ENCODE results near the gene WDSUB1.

Gene WDSUB1

GRCh38 chr2:159285929-159286708 lies at the start of gene WDSUB1:
WDSUB1 (minus strand) TSS chr2:159286703; CDS start chr2:159283069, 3,634 bp downstream.
- peak; percentile 54 for DNase-seq

- DNase-seq = no peak
Measured at GRCh38 chr2:159326569-159327255, 40.2 kb upstream of the WDSUB1 start.

GRCh38 chr2:159322419-159322818 lies 35.9 kb upstream of the WDSUB1 start:
- no peak for DNase-seq

- DNase-seq = no peak
Measured at GRCh38 chr2:159317392-159318088, 31.0 kb upstream of the WDSUB1 start.

- DNase-seq = no peak
Measured at GRCh38 chr2:159307942-159308341, 21.4 kb upstream of the WDSUB1 start.

GRCh38 chr2:159300586-159300985 lies 14.1 kb upstream of the WDSUB1 start:
- DNase-seq = no peak

- no peak for DNase-seq
Measured at GRCh38 chr2:159298967-159299366, 12.5 kb upstream of the WDSUB1 start.

- no peak for DNase-seq
Measured at GRCh38 chr2:159297042-159297707, 10.7 kb upstream of the WDSUB1 start.

- no peak for DNase-seq
Measured at GRCh38 chr2:159292157-159292556, 5.7 kb upstream of the WDSUB1 start.

GRCh38 chr2:159290289-159290907 lies 3.9 kb upstream of the WDSUB1 start:
- peak; percentile 11 for DNase-seq

GRCh38 chr2:159287733-159288132 lies 1.2 kb upstream of the WDSUB1 start:
- no peak for DNase-seq

GRCh38 chr2:159286709-159287441 lies 372 bp upstream of the WDSUB1 start:
- DNase-seq = peak; percentile 99

GRCh38 chr2:159285433-159285832 lies 1.1 kb downstream of the WDSUB1 start:
- DNase-seq = no peak

- no peak for DNase-seq
Measured at GRCh38 chr2:159283529-159283928, 3.0 kb downstream of the WDSUB1 start.

- DNase-seq = no peak
Measured at GRCh38 chr2:159281002-159281401, 5.5 kb downstream of the WDSUB1 start.

- no peak for DNase-seq
Measured at GRCh38 chr2:159279700-159280099, 6.8 kb downstream of the WDSUB1 start.

- DNase-seq = no peak
Measured at GRCh38 chr2:159275111-159275510, 11.4 kb downstream of the WDSUB1 start.

- no peak for DNase-seq
Measured at GRCh38 chr2:159272156-159272555, 14.3 kb downstream of the WDSUB1 start.

GRCh38 chr2:159270744-159271379 lies 15.6 kb downstream of the WDSUB1 start:
- DNase-seq = no peak

GRCh38 chr2:159267921-159268320 lies 18.6 kb downstream of the WDSUB1 start:
- DNase-seq = no peak

- no peak for DNase-seq
Measured at GRCh38 chr2:159266554-159266953, 19.9 kb downstream of the WDSUB1 start.
